Measurements from ENCODE around the gene CERK. TPM values are rescaled to one million over a fixed set of nuclear protein-coding genes. Genes with fewer than 3 reads are reported as not detected.

Gene CERK
- total RNA-seq, 1 donor from 2014 or later, result 38.4 TPM

GRCh38 chr22:46684706-46685105, 53.3 kb downstream of the CERK start:
- Mint-ChIP-seq H3K4me1 (ENCODE audit: unreplicated experiment) (no peaks in the 10 kb centered on the region), H3K9me3 (ENCODE audit: unreplicated experiment) (no peaks in the 10 kb centered on the region), H3K4me3 (ENCODE audit: unreplicated experiment) (no peak overlapping the region), H3K36me3 (ENCODE audit: unreplicated experiment) (peaks cover 20% of the 10 kb centered on the region), H3K27me3 (ENCODE audit: unreplicated experiment) (no peaks in the 10 kb centered on the region), H3K27ac (ENCODE audit: unreplicated experiment) (no peak overlapping the region)
- no peak for TF ChIP-seq CTCF (IDR thresholded peaks at IDR 0.05)
- DNase-seq (ENCODE audit: extremely low spot score, unreplicated experiment), result no peak

DNA sequence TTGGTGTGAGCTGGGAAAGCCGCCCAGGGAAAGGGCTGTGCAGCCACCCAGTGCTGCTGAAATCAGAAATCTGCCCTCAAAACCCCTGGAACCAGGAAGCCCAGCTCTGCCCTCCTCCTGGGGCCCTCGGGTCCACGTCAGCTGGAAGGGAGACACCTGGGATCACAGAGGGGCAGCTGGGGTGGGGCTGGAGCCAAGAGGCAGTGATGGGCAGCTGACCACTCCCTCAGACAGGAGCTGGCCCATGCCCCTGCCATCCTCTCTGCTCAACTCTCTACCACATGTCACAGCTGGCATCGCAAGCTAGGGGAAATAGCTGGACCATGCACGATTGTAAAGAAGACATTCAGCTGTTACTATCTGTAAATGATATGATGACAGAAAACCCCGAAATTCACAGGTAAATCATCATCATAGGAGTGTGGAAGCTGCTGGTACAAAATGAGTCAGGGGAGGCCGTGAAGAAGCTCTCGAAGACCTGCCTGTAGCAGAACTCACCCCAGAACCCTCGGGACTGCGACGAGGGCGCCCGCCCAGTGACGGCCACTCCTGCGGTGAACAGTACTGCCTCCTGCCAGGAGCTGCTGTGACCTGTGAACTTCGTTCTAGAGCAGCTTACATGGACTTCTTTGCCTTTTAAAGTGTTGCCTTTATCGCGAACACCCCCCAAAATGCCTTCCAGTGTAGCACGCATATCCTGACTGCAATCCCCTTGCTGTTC, 55.9 kb downstream of the CERK start:
- no peak for DNase-seq (ENCODE audit: extremely low spot score, unreplicated experiment)
- no peaks in the 10 kb centered on the region for H3K27me3 Mint-ChIP-seq (ENCODE audit: unreplicated experiment)
- no peak for TF ChIP-seq CTCF (IDR thresholded peaks at IDR 0.05)
- no peaks in the 10 kb centered on the region for H3K9me3 Mint-ChIP-seq (ENCODE audit: unreplicated experiment)
- H3K27ac Mint-ChIP-seq (ENCODE audit: unreplicated experiment), result no peak overlapping the region
- H3K4me1 Mint-ChIP-seq (ENCODE audit: unreplicated experiment), result peaks cover 5% of the 10 kb centered on the region
- no peak overlapping the region for H3K4me3 Mint-ChIP-seq (ENCODE audit: unreplicated experiment)
- H3K36me3 Mint-ChIP-seq (ENCODE audit: unreplicated experiment), result peaks cover 18% of the 10 kb centered on the region

DNA sequence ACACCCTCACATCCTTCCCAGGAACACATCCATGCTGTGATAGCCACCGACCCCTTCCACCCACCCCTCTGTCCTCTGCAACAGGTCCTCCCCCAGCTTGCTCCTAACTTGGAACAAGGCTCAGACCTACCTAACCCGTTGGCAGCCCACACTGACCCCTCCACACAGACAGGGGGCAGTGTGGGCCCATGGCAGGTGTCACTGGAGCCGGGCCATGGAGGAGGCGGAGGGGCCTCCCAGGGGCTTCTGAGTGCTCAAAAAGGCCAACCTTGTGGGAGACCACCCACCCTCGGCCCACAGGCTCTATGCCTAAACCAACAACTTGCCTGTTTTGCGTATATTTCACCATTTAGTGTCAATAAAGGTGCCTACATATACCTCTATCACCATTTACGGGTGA, 57.0 kb downstream of the CERK start:
- peaks cover 13% of the 10 kb centered on the region for H3K36me3 Mint-ChIP-seq (ENCODE audit: unreplicated experiment)
- H3K27ac Mint-ChIP-seq (ENCODE audit: unreplicated experiment), result no peak overlapping the region
- no peaks in the 10 kb centered on the region for H3K9me3 Mint-ChIP-seq (ENCODE audit: unreplicated experiment)
- no peak overlapping the region for H3K4me3 Mint-ChIP-seq (ENCODE audit: unreplicated experiment)
- H3K27me3 Mint-ChIP-seq (ENCODE audit: unreplicated experiment), result no peaks in the 10 kb centered on the region
- peaks cover 5% of the 10 kb centered on the region for H3K4me1 Mint-ChIP-seq (ENCODE audit: unreplicated experiment)
- DNase-seq (ENCODE audit: extremely low spot score, unreplicated experiment), result no peak
- TF ChIP-seq CTCF (IDR thresholded peaks at IDR 0.05), result no peak

- H3K36me3 Mint-ChIP-seq (ENCODE audit: unreplicated experiment), result peaks cover 8% of the 10 kb centered on the region
- peaks cover 5% of the 10 kb centered on the region for H3K4me1 Mint-ChIP-seq (ENCODE audit: unreplicated experiment)
- DNase-seq (ENCODE audit: extremely low spot score, unreplicated experiment), result no peak
- H3K4me3 Mint-ChIP-seq (ENCODE audit: unreplicated experiment), result no peak overlapping the region
- H3K27me3 Mint-ChIP-seq (ENCODE audit: unreplicated experiment), result no peaks in the 10 kb centered on the region
- H3K9me3 Mint-ChIP-seq (ENCODE audit: unreplicated experiment), result no peaks in the 10 kb centered on the region
- no peak for TF ChIP-seq CTCF (IDR thresholded peaks at IDR 0.05)
- H3K27ac Mint-ChIP-seq (ENCODE audit: unreplicated experiment), result no peak overlapping the region
These were observed 58.3 kb downstream of the CERK start for GRCh38 chr22:46679706-46680269.

GRCh38 chr22:46678785-46679700, 59.0 kb downstream of the CERK start:
- H3K27ac Mint-ChIP-seq (ENCODE audit: unreplicated experiment), result no peak overlapping the region
- peaks cover 5% of the 10 kb centered on the region for H3K4me1 Mint-ChIP-seq (ENCODE audit: unreplicated experiment)
- no peak for TF ChIP-seq CTCF (IDR thresholded peaks at IDR 0.05)
- no peaks in the 10 kb centered on the region for H3K27me3 Mint-ChIP-seq (ENCODE audit: unreplicated experiment)
- H3K4me3 Mint-ChIP-seq (ENCODE audit: unreplicated experiment), result no peak overlapping the region
- no peaks in the 10 kb centered on the region for H3K9me3 Mint-ChIP-seq (ENCODE audit: unreplicated experiment)
- DNase-seq (ENCODE audit: extremely low spot score, unreplicated experiment), result no peak
- H3K36me3 Mint-ChIP-seq (ENCODE audit: unreplicated experiment), result peaks cover 6% of the 10 kb centered on the region

All from osteocyte (in vitro differentiated cells).